Activated gamma-delta T cell treated with Interleukin-2 at 50 U/mL for 16 hours (primary cell): ENCODE measurements around the gene NEDD4L.

ENCODE experiments used
- DNase-seq: peaks from one replicate; pipeline ENCODE4 v3.0.0-alpha.2; 2020

Gene NEDD4L

GRCh38 chr18:58391231-58391825, 347.3 kb downstream of the NEDD4L start:
- no peak for DNase-seq

GRCh38 chr18:58391932-58392323, 347.9 kb downstream of the NEDD4L start:
- DNase-seq = no peak

GRCh38 chr18:58392324-58393000, 348.4 kb downstream of the NEDD4L start:
- DNase-seq = no peak

- no peak for DNase-seq
These were observed 349.3 kb downstream of the NEDD4L start for GRCh38 chr18:58393295-58393694.

- DNase-seq = no peak
These were observed 350.0 kb downstream of the NEDD4L start for GRCh38 chr18:58394046-58394445.

- no peak for DNase-seq
These were observed 350.8 kb downstream of the NEDD4L start for GRCh38 chr18:58394602-58395425.

GRCh38 chr18:58396144-58396543, 352.1 kb downstream of the NEDD4L start:
- no peak for DNase-seq

GRCh38 chr18:58396966-58397365, 352.9 kb downstream of the NEDD4L start:
- DNase-seq = no peak

GRCh38 chr18:58397385-58398132, 353.5 kb downstream of the NEDD4L start:
- DNase-seq = no peak

GRCh38 chr18:58398648-58399398, 354.8 kb downstream of the NEDD4L start:
- DNase-seq = no peak

- no peak for DNase-seq
These were observed 356.4 kb downstream of the NEDD4L start for GRCh38 chr18:58400331-58400870.

- no peak for DNase-seq
These were observed 357.2 kb downstream of the NEDD4L start for GRCh38 chr18:58401191-58401590.

GRCh38 chr18:58402247-58402646, 358.2 kb downstream of the NEDD4L start:
- no peak for DNase-seq

- DNase-seq = no peak
These were observed 359.1 kb downstream of the NEDD4L start for GRCh38 chr18:58402951-58403702.

- DNase-seq = no peak
These were observed 359.9 kb downstream of the NEDD4L start for GRCh38 chr18:58403799-58404455.

- no peak for DNase-seq
These were observed 361.3 kb downstream of the NEDD4L start for GRCh38 chr18:58405107-58405898.

GRCh38 chr18:58407263-58407648, 363.2 kb downstream of the NEDD4L start:
- no peak for DNase-seq

- no peak for DNase-seq
These were observed 363.8 kb downstream of the NEDD4L start for GRCh38 chr18:58407649-58408407.

- no peak for DNase-seq
These were observed 364.6 kb downstream of the NEDD4L start for GRCh38 chr18:58408665-58409064.
